Activated naive CD4-positive, alpha-beta T cell treated with anti-CD3 and anti-CD28 coated beads, Interleukin-2, amount 50 U/mL, for 72 hours (primary cell): ENCODE measurements around the gene TPGS1. TPM values are rescaled to one million over a fixed set of nuclear protein-coding genes. Genes with fewer than 3 reads are reported as not detected.

Experiments used
- ATAC-seq, 2 donors: fragments of 150-1000 bp; cut with Tn5 transposase; 2 replicates each; pipeline ENCODE4 v1.10.0; 2021; ENCODE audit warnings: mild to moderate bottlenecking in 2 of 2, moderate library complexity in 2 of 2
- DNase-seq, 2 donors: peaks; one replicate each; pipeline ENCODE4 v3.0.0; 2021 to 2022; ENCODE audit warnings: low spot score in 2 of 2
- H3K27ac Mint-ChIP-seq, 2 donors: one replicate each; pipeline ENCODE4 v1.8.0; 2022; ENCODE audit warnings: mild to moderate bottlenecking in 2 of 2, mixed read lengths in 2 of 2
- H3K36me3 Mint-ChIP-seq, 2 donors: one replicate each; pipeline ENCODE4 v1.8.0; 2022; ENCODE audit warnings: mixed read lengths in 2 of 2
- H3K9me3 Mint-ChIP-seq, 2 donors: one replicate each; pipeline ENCODE4 v1.8.0; 2022; ENCODE audit warnings: mixed read lengths in 2 of 2
- total RNA-seq, 2 donors: library from RNA; stranded (reverse); gene quantifications; one replicate each; pipeline ENCODE4 v1.2.3, GENCODE V29; 2022

The TPGS1 gene
- total RNA-seq, 2 donors from 2014 or later: 5.9 to 10.2 TPM

DNA sequence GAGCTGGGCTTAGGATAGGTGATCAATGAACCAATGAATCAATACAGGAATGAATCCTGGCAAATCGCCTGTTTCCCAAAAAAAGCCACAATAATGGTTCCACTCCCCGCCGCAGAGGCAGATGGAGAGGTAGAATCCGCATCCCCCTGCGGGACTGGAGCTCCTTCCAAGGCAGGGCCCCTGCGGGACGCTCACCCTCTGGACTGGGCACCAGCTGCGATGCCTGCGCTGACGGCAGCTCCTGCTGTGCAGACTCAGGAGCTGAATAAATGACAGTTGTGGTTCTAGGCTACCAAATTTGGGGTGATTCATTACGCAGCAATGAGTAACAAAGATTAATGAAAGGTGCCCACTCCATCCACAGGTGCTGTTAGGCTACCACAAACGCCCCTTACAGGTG lies 15.4 kb downstream of the TPGS1 start:
- no peak overlapping the region for H3K27ac Mint-ChIP-seq
- ATAC-seq (no peak), DNase-seq (no peak)
- H3K9me3 Mint-ChIP-seq: no peaks in the 10 kb centered on the region
- no peaks in the 10 kb centered on the region for H3K36me3 Mint-ChIP-seq

DNA sequence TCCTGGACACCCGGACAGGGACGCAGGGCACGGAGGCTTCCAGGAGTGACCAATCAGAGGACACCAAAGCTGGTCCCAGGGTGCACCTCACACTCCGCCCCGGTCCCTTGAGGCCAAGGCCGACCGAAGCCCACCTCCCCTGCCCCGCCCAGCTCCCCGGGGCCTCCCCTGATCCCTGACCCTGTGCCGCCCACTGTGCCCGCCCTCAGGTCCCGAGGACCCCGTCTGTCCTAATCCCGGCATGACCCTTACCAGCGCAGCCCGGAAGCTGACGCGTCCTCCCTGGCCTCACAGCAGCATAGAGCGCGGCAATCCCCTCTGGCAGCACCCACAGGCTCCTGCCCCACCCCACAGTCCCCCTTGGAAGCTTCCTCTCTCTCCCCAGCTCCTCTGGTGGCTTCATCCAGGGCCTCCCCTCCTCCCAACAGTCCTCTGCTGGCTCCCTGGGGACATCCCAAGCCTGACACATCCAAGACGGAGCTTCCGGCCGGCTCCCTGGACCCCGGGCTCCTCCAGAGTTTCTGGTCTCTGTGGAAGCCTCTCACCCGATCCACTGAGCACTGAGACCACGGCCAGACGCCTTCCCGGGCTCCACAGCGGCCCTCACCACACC lies 16.9 kb downstream of the TPGS1 start:
- H3K9me3 Mint-ChIP-seq: no peaks in the 10 kb centered on the region

DNA sequence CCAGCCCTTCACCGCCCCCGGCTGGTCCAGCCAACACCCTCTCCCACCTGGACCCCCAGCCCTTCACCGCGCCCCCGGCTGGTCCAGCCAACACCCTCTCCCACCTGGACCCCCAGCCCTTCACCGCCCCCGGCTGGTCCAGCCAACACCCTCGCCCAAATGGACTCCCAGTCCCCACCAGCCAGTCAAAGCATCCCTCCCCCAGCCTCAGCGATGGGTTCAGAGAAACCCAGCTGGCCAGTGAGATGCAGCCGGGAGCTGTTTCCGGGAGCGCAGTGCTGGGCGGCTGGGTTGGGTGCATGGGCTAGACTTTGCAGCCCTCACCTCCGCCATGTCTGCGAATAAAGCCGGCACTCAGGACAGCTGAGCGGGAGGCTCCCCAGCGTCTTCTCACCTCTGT lies 17.7 kb downstream of the TPGS1 start:
- H3K9me3 Mint-ChIP-seq: no peaks in the 10 kb centered on the region
- H3K27ac Mint-ChIP-seq: no peak overlapping the region
- DNase-seq: no peak
- no peaks in the 10 kb centered on the region for H3K36me3 Mint-ChIP-seq
- no peak for ATAC-seq

More for the DNA sequence above, 16.9 kb downstream of the TPGS1 start:
- Mint-ChIP-seq H3K27ac (no peak overlapping the region), H3K36me3 (no peaks in the 10 kb centered on the region)
- DNase-seq: no peak
- peak in 1 of 2 donors; percentile 28 for ATAC-seq

DNA sequence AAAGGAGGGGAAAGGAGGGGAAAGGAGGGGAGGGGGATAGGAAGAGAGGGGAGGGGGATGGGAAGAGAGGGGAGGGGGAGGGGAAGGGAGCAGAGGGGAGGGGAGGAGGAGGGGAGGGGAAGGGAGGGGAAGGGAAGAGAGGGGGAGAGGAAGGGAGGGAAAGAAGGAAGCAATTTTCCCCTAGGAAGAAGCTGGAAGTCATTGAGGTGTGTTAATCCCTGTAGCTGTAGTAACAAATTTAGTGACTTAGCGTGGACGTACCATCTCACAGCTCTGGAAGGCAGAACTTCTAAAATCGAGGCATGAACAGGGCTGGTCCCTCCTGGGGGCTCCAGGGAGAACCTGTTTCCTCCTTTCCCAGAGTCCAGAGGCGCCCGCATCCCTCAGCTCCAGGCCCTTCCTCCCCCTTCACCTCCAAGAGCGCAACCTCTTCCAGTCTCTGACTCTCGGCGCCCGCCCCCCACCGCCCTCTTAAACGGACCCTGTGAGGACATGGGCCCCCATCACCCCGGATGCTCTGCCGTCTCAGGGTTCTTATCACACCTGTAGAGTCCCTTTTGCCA lies 18.6 kb downstream of the TPGS1 start:
- Mint-ChIP-seq H3K27ac (no peak overlapping the region), H3K36me3 (no peaks in the 10 kb centered on the region), H3K9me3 (no peaks in the 10 kb centered on the region)
- no peak for ATAC-seq
- DNase-seq: no peak

DNA sequence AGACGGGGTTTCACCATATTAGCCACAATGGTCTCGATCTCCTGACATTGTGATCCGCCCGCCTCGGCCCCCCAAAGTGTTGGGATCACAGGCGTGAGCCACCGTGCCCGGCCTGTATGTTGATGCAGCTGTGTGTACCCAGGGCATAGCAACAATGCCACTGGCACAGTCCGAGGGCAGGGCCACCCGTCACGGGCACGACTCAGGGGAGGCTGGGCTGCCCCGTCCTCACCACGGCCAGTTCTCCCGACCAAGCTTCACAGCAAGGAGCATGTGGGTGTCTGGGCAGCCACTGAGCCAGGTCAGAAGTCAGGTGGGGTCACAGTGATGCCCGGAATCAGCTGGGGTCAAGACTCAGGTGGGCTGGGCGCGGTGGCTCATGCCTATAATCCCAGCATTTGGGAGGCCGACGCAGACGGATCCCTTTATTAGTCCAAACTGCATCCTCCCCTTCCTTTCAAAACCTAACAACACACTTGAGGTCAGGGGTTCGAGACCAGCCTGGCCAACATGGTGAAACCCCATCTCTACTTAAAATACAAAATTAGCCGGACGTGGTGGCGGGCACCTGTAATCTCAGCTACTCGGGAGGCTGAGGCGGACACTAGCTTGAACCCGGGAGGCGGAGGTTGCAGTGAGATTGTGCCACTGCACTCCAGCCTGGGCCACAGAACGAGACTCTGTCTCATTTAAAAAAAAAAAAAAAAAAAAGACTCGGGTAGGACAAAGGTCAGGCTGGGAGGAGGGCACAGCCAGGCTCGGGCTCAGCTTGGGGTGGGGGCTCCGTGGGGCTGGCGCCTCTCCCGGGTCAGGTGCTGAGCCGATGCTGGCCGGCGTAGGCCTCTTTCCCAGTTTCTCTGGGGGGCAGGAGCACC lies 23.1 kb downstream of the TPGS1 start:
- no peak for DNase-seq
- Mint-ChIP-seq H3K27ac (peak overlapping the region; percentile 14 to 48), H3K9me3 (no peaks in the 10 kb centered on the region), H3K36me3 (no peaks in the 10 kb centered on the region)
- no peak for ATAC-seq

DNA sequence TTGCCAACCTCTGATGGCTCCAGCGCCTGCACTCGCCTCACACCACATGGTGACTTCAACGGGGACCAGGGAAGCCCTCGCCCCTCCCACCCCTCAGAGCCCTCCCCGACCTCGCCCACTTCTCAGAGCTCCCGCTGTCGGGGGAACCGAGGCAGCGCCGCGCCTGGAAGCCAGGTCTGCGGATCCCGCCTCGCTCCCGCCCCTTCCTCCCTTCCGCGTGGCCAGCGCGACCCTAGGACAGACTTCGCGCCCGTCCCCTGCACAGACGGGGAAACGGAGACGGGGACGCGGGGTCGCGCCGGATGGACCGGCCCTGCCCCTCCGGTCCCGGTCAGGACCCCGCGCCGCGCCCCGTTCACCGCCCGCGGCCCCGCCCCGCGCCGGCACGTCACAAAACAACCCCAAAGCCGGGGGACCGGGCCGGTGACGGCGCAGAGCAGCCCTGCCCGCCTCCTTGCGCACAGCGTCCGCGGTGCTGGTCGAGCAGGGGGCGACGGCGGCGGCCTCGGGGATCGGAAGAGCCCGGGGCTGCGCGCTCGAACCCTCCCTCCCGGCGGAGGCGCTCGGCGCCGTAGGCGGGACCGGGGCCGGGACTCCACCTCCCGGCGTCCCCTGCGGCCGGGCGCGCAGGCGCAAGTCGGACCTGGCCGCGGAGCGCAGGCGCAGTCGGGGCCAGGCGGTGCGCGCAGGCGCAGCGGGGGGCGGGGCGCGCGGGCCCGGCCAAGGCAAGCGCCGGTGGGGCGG lies 23.9 kb downstream of the TPGS1 start:
- no peaks in the 10 kb centered on the region for H3K9me3 Mint-ChIP-seq
- peak; percentile 75 to 76 for ATAC-seq
- no peaks in the 10 kb centered on the region for H3K36me3 Mint-ChIP-seq
- peak; percentile 95 to 99 for DNase-seq
- peak overlapping the region; percentile 48 to 87 for H3K27ac Mint-ChIP-seq

DNA sequence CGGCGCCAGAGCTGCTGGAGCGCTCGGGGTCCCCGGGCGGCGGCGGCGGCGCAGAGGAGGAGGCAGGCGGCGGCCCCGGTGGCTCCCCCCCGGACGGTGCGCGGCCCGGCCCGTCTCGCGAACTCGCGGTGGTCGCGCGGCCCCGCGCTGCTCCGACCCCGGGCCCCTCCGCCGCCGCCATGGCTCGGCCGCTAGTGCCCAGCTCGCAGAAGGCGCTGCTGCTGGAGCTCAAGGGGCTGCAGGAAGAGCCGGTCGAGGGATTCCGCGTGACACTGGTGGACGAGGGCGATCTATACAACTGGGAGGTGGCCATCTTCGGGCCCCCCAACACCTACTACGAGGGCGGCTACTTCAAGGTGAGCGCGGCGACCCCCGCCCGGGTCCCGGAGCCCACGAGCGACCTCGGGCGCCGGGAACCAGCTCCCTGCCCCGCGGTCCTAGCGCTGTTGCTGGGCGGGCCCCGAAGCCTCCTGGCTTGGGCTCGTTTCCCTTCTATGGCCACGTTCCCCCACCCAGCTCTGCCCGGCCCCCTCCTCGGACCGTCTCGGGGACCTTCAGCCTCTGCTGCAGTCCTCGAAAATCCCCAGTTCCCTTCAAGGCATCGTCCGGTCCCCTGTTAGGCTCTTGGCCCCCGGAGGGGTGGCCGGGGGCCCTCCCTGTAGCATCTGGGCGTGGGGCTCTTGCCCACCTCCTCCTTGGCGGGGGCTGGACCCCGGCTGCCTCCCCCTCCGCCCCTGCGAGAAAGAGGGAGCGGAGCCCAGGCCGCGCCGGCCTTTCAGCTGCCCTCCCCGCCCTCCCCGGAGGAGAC lies 24.7 kb downstream of the TPGS1 start, which contains the start of gene CDC34:
TSS of gene CDC34 (plus strand) at position 8 of the 808 bp plus-strand sequence. CDS start at position 180, 172 bp downstream.
- no peak for DNase-seq
- H3K9me3 Mint-ChIP-seq: no peaks in the 10 kb centered on the region
- H3K27ac Mint-ChIP-seq: peak within 1 kb of the TSS; percentile 81 to 87
- peak; percentile 13 to 37 for ATAC-seq
- H3K36me3 Mint-ChIP-seq: no peaks in the 10 kb centered on the region

DNA sequence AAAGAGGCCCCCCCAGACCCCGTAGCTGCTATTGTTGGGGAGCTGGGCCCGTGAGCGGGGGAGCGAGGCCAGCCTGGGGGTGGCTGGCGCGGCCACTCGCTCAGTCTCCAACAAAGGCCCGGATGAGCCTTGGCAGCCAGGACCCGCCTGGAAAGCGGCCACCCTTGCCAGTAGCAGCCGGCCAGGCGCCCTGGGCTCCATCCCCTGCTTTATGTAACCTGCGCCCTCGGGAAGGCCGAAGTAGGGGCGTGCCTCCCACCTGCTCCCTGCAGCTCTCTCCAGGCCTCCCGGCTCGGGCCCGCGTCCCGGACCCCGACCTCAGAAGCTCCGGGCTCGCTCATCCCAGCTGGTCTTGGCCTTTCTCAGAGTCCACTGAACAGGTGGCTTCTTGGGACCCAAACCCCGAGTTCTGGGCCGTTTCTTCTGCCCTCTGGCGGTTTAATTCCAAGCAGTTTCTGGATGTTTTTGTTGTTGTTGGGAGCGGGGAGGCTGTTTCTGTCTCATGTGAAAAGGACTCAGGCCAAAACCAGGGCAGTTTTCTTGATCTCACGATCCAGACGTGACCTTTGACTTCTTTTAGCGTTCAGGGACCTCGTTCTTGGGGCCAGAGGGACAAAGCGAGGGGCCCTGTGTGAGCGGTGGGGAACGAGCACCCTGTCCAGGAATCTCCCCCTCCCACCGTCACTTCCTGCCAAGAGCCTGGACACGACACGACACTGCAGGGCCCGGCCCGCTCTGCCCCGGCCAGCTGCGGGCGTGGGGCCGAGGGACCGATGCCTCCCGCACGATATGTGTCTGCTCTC lies 25.5 kb downstream of the TPGS1 start:
- Mint-ChIP-seq H3K9me3 (no peaks in the 10 kb centered on the region), H3K36me3 (no peaks in the 10 kb centered on the region), H3K27ac (peak overlapping the region; percentile 52 to 81)
- peak in 1 of 2 donors; percentile 46 for DNase-seq
- ATAC-seq: peak in 1 of 2 donors; percentile 33

DNA sequence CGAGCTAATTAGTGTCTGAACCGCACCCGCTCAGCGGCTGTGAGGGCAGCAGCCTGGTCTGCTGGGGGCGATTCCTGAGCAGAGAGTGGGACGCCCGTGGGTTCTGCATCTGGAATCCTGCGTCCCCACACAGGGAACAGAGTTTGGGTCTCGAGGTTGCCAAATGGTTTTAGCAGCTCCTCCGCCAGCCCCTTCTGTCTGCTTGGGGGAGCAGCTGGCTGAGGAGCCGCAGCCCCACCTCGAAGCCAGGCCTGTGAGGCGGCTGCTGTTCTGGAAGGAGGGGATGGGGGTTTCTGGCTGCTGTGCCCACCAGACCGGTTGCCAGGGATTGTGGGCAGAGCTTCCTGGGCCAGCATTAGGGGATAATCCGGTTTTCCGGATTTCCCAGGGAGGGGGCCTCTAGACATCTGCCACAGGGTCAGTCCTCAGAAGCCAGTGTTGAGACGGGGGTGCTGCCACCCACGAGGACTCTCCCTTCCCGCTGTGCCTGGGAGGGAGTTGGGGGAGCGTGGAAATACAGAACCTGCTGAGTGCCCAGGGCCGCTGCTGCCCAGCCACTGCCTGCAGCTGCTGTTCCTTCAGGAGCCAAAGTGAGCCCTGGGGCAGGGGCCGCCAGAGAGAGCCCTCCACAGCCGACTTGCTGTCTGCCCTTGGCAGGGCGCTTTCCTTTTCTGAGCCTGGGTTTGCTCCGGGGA lies 26.2 kb downstream of the TPGS1 start:
- peak overlapping the region in 1 of 2 donors; percentile 81 for H3K27ac Mint-ChIP-seq
- no peaks in the 10 kb centered on the region for H3K9me3 Mint-ChIP-seq
- no peaks in the 10 kb centered on the region for H3K36me3 Mint-ChIP-seq
- DNase-seq (no peak), ATAC-seq (no peak)

DNA sequence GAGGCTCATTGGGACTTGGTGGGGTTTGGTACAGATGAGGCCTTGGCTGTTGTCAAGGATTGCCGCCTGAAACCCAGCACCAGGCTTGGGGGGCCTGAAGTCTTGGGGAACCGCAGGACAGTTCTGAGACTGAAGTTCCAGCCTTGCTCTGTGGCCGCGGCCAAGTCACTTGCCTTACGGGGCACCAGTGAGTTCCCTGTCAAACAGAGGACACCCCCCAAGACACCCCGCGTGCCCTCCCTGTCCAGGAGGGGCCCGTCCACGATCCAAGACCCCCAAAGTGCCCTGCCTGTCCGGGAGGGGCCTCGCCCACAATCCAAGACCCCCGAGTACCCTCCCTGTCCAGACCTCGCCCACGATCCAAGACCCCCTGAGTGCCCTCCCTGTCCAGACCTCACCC lies 26.8 kb downstream of the TPGS1 start:
- no peak overlapping the region for H3K27ac Mint-ChIP-seq
- no peaks in the 10 kb centered on the region for H3K9me3 Mint-ChIP-seq
- no peak for DNase-seq
- H3K36me3 Mint-ChIP-seq: no peaks in the 10 kb centered on the region
- ATAC-seq: no peak

DNA sequence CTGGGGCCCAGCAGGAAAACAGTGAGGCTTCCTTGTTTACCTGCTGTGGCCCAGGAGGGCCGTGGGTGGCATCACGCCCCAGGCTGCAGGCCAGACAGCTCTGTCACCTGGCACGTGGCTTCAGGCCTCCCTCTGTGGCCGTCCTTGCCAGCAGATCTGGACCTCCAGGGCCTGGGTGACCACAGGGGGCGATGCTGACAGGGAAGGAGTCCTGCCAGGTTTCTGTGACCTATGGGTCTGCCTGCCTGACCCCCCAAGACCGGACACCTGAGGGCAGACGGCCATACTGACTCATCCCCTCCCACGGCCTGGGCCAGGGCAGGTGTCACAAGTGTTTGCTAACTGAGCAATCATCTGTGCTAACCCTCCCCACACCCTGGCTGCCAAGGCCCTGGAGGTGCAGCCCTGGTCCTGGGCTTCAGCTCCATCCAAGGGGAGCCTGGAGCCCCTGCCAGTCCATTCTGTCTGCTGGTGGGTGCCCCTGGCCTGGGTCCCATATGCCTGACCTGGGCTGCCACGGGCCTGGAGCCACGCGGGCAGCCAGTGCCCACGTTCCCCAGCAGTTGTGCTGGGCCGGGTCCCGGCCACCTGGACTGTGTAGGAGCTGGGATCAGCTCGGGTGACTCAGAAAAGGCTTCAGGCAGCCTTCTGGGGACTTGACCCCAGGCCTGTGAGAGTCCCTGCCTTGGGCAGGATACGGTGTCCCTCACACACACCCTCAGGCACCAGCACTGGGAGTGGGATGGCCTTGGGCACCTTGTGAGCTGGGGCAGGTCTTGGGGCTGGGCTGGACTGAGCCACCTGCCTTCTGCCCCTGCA lies 27.9 kb downstream of the TPGS1 start:
- ATAC-seq: no peak
- Mint-ChIP-seq H3K27ac (peak overlapping the region in 1 of 2 donors; percentile 95), H3K36me3 (no peaks in the 10 kb centered on the region), H3K9me3 (no peaks in the 10 kb centered on the region)
- no peak for DNase-seq

DNA sequence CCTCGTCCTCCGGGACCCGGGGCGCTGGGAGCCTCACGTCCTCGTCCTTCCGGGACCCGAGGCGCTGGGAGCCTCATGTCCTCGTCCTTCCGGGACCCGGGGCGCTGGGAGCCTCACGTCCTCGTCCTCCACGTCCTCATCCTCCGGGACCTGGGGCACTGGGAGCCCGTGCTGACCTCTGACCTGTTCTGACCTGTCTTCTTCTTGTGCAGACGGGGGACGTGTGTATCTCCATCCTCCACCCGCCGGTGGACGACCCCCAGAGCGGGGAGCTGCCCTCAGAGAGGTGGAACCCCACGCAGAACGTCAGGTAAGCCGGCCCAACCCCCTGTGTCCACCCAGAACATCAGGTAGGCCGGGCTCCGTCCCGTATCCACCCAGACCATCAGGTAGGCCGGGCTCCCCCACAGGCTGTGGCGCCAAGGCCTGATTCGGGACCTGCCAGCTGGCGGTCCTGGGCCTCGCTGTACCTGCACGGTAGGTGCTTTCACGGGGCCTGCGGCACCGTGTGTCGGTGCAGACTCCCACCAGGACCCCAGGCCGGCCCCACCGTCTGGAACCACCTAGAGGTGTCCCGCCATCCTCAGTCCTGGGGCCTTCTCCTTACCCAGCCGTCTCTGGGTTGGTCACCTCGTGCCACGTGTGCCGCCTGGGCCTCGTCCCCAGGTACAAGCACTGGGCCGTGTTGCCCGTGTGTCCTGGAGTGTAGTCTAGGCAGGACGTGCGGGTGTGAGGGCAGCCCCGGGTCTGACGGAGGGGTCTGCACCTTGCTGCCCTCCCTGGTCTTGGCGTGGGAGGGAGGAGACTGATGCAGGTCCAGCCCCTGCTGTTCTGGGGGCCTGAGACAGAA lies 29.0 kb downstream of the TPGS1 start:
- Mint-ChIP-seq H3K9me3 (no peaks in the 10 kb centered on the region), H3K36me3 (no peaks in the 10 kb centered on the region), H3K27ac (no peak overlapping the region)
- ATAC-seq: no peak
- no peak for DNase-seq

DNA sequence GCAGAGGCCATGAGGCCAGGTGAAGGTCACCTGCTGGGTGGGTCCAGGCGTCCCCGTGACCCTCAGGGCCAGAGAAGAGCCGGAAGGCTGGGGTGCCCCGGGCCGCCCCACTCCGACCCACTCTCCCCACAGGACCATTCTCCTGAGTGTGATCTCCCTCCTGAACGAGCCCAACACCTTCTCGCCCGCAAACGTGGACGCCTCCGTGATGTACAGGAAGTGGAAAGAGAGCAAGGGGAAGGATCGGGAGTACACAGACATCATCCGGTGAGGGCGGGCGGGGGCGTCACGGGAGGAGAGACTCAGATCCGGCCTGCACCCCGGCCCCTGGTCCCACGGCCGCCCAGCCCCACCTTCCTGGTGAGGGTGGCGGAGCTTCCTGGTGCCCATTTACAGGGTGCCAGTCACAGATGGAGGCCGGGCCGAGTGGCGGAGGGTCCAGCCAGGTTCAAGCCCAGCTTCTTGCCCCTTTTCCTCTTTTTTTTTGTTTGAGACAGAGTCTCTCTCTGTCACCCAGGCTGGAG lies 29.6 kb downstream of the TPGS1 start:
- Mint-ChIP-seq H3K36me3 (no peaks in the 10 kb centered on the region), H3K9me3 (no peaks in the 10 kb centered on the region), H3K27ac (no peak overlapping the region)
- no peak for DNase-seq
- no peak for ATAC-seq
